Endothelial cell of umbilical vein (primary cell): ENCODE data around the gene ZNF74. TPM values are rescaled to one million over a fixed set of nuclear protein-coding genes. Genes with fewer than 3 reads are reported as not detected.

Source experiments
- BruUV-seq: library from RNA; stranded (reverse); fragments of 400-500 nt; replicated peaks from 2 replicates; lab custom pipeline; 2021; lab: Mats Ljungman, UMichigan
- CTCF ChIA-PET: fragments of 300-600, 350-600 bp; sonication (Branson Sonifier 250); formaldehyde crosslinking; loops from one replicate; lab custom pipeline; 2021; ENCODE audit warnings: antibody characterized with exemption, inconsistent platforms; lab: Charles Lee
- POLR2A ChIA-PET: fragments of 300-600, 350-600 bp; sonication (Branson Sonifier 250); formaldehyde crosslinking; loops from one replicate; lab custom pipeline; 2021; ENCODE audit warnings: antibody characterized with exemption, inconsistent platforms; lab: Charles Lee
- DNase-seq: peaks from one replicate; pipeline ENCODE4 v3.0.0-alpha.2; 2011; ENCODE audit warnings: low read depth, low spot score
- FAIRE-seq: peaks from 2 replicates; lab custom pipeline; 2011; peaks lifted over from hg19 to GRCh38; lab: Jason Lieb, UNC
- H2AFZ ChIP-seq: 2 replicates; pipeline ENCODE4 v1.6.0; 2012; ENCODE audit warnings: low read depth, low read length, control low read depth, inconsistent platforms
- H3K27ac ChIP-seq: 2 replicates; pipeline ENCODE4 v1.5.1; 2011; ENCODE audit warnings: low read depth, mild to moderate bottlenecking, control low read depth, low read length, moderate library complexity; ENCODE audit not compliant: insufficient read depth
- H3K27me3 ChIP-seq, 2 experiments: 2 replicates each; pipeline versions ENCODE4 v1.6.0 to v1.6.1; 2011; ENCODE audit warnings: low read length in 2 of 2, mixed read lengths in 1 of 2; ENCODE audit not compliant: control insufficient read depth in 2 of 2, insufficient read depth in 2 of 2
- H3K36me3 ChIP-seq, 2 experiments: 2 replicates in 1 of 2; 3 replicates in 1 of 2; pipeline ENCODE4 v1.5.1; 2011; ENCODE audit warnings: low read length in 2 of 2, mild to moderate bottlenecking in 1 of 2, moderate library complexity in 1 of 2; ENCODE audit not compliant: control insufficient read depth in 2 of 2, insufficient read depth in 2 of 2; ENCODE audit errors: extremely low read depth in 1 of 2
- H3K4me1 ChIP-seq: 3 replicates; pipeline ENCODE4 v1.5.1; 2011; ENCODE audit warnings: mild to moderate bottlenecking, low read length; ENCODE audit not compliant: control insufficient read depth, insufficient read depth; ENCODE audit errors: extremely low read depth
- H3K4me2 ChIP-seq: 2 replicates; pipeline ENCODE4 v1.6.1; 2011; ENCODE audit warnings: low read length, control low read depth, mixed read lengths; ENCODE audit not compliant: insufficient read depth
- H3K4me3 ChIP-seq, 3 experiments: fragments of 200-600 bp in 1 of 3; sonication (generic), shearing (Covaris generic) in 1 of 3; replicated peaks in 1 of 3; 2 replicates each; pipeline ENCODE4 v1.5.1; 2011 to 2016; ENCODE audit warnings: control low read depth in 3 of 3, low read length in 3 of 3, mild to moderate bottlenecking in 2 of 3, inconsistent platforms in 1 of 3, low read depth in 1 of 3, moderate library complexity in 1 of 3; ENCODE audit not compliant: insufficient read depth in 1 of 3
- H3K79me2 ChIP-seq: 2 replicates; pipeline ENCODE4 v1.6.0; 2012; ENCODE audit warnings: low read length, inconsistent platforms; ENCODE audit not compliant: control insufficient read depth, insufficient read depth
- H3K9ac ChIP-seq: replicated peaks from 2 replicates; pipeline ENCODE3; 2011; ENCODE audit warnings: low read length, control low read depth; ENCODE audit not compliant: insufficient read depth; ENCODE audit errors: extremely low read depth
- H3K9me1 ChIP-seq: replicated peaks from 3 replicates; pipeline ENCODE4 v1.6.0; 2011; ENCODE audit warnings: mild to moderate bottlenecking, low read length; ENCODE audit not compliant: control insufficient read depth, insufficient read depth; ENCODE audit errors: extremely low read depth
- H3K9me3 ChIP-seq: replicated peaks from 2 replicates; pipeline ENCODE4 v1.5.1; 2012; ENCODE audit warnings: low read length, inconsistent platforms; ENCODE audit not compliant: control insufficient read depth, insufficient read depth
- H4K20me1 ChIP-seq: replicated peaks from 2 replicates; pipeline ENCODE3; 2011; ENCODE audit warnings: mild to moderate bottlenecking, low read length; ENCODE audit not compliant: control insufficient read depth, insufficient read depth; ENCODE audit errors: extremely low read depth
- CTCF ChIP-seq, 2 donors: IDR thresholded peaks; 1 replicate in 1 of 2; 2 replicates in 1 of 2; pipeline ENCODE4 v1.5.1; 2011; ENCODE audit warnings: low read length in 2 of 2, mild to moderate bottlenecking in 2 of 2, moderate library complexity in 2 of 2, control low read depth in 1 of 2, inconsistent platforms in 1 of 2, low read depth in 1 of 2; ENCODE audit not compliant: insufficient read depth in 1 of 2; ENCODE audit errors: extremely low read depth in 1 of 2
- EZH2 ChIP-seq: IDR thresholded peaks from 2 replicates; pipeline ENCODE4 v1.6.1; 2012; ENCODE audit warnings: borderline replicate concordance, low read depth, mild to moderate bottlenecking, moderate library complexity, low read length, inconsistent platforms; ENCODE audit not compliant: severe bottlenecking
- FOS ChIP-seq: IDR thresholded peaks from 2 replicates; pipeline ENCODE4 v1.6.1; 2011; ENCODE audit warnings: mild to moderate bottlenecking, low read length, moderate library complexity, borderline replicate concordance; ENCODE audit not compliant: insufficient read depth
- GATA2 ChIP-seq: IDR thresholded peaks from 2 replicates; pipeline ENCODE4 v1.7.0; 2011; ENCODE audit warnings: low read depth, mild to moderate bottlenecking, moderate library complexity, mixed read lengths, low read length; ENCODE audit not compliant: insufficient read length, insufficient read depth
- JUN ChIP-seq: IDR thresholded peaks from 2 replicates; pipeline ENCODE4 v1.6.1; 2011; ENCODE audit warnings: borderline replicate concordance, low read depth; ENCODE audit not compliant: insufficient read length, insufficient read depth
- MAX ChIP-seq: IDR thresholded peaks from 2 replicates; pipeline ENCODE4 v1.6.1; 2011; ENCODE audit not compliant: insufficient read depth, insufficient read length
- MYC ChIP-seq: IDR thresholded peaks from one replicate; pipeline ENCODE4 v1.6.1; 2011; ENCODE audit warnings: mild to moderate bottlenecking, low read depth, low read length
- POLR2A ChIP-seq: IDR thresholded peaks from 2 replicates; pipeline ENCODE4 v1.6.1; 2012; ENCODE audit warnings: low read depth, mild to moderate bottlenecking, control low read depth, low read length
- POLR2AphosphoS5 ChIP-seq: IDR thresholded peaks from 2 replicates; pipeline ENCODE4 v1.6.1; 2012; ENCODE audit warnings: low read depth, mild to moderate bottlenecking, control low read depth, low read length, moderate library complexity; ENCODE audit not compliant: insufficient read depth
- dilution Hi-C: fragments of 300-500 bp; cut with MboI; formaldehyde crosslinking; loops from one replicate; pipeline ENCODE4 v1.15.0; 2019; ENCODE audit warnings: low sequenced_read_pairs; ENCODE audit not compliant: extremely low pct_ligation_motif_present
- intact Hi-C: fragments of 100-400 bp; cut with micrococcal nuclease; formaldehyde crosslinking; loops from one replicate; pipeline ENCODE4 v1.10.0; 2022
- polyA plus RNA-seq, 4 experiments: library from polyadenylated mRNA; depleted of rRNA in 3 of 4; stranded (reverse) in 3 of 4; unstranded in 1 of 4; fragments of >200 nt; gene quantifications; 2 replicates each; pipeline versions ENCODE4 v1.2.1 to v1.2.3, GENCODE V29; 2011 to 2012; ENCODE audit warnings: missing spikeins in 1 of 4
- total RNA-seq: library from RNA; stranded (reverse); gene quantifications from 2 replicates; pipeline ENCODE4 v1.2.3, GENCODE V29; 2021

Gene ZNF74
- total and polyA plus RNA-seq, 2 donors (not counting 3 experiments of a cell fraction or from before 2014, with no cell fraction given): 8.6 to 13.4 TPM

- H3K79me2 ChIP-seq: no peaks in the 10 kb centered on the region
- H3K4me3 ChIP-seq: no peak overlapping the region
- no peak for TF ChIP-seq POLR2A
- TF ChIP-seq GATA2: no peak
- TF ChIP-seq JUN: no peak
- TF ChIP-seq MAX: no peak
- TF ChIP-seq FOS: no peak
- TF ChIP-seq EZH2: no peak
- BruUV-seq: no TSS peak
- H3K4me2 ChIP-seq: no peak overlapping the region
- no peaks in the 10 kb centered on the region for H3K4me1 ChIP-seq
- no peaks in the 10 kb centered on the region for H3K9me3 ChIP-seq
- POLR2A ChIA-PET: no interaction called here
- CTCF ChIA-PET: no interaction called here
- no peaks in the 10 kb centered on the region for H4K20me1 ChIP-seq
- peaks cover 0 to 3% of the 10 kb centered on the region in 2 experiments for H3K36me3 ChIP-seq
- no peaks in the 10 kb centered on the region for H3K27me3 ChIP-seq
- dilution Hi-C loops: no loop called here
- DNase-seq (no peak), FAIRE-seq (no peak)
- intact Hi-C loops: no loop called here
- H3K9me1 ChIP-seq: no peaks in the 10 kb centered on the region
- H3K9ac ChIP-seq: no peak overlapping the region
- no peak overlapping the region for H2AFZ ChIP-seq
- no peak overlapping the region for H3K27ac ChIP-seq
Observed at GRCh38 chr22:20420157-20420842, 26.3 kb downstream of the ZNF74 start.

GRCh38 chr22:20421507-20421874 lies 27.5 kb downstream of the ZNF74 start:
- Histone ChIP-seq H4K20me1 (no peaks in the 10 kb centered on the region), H3K9ac (no peak overlapping the region), H3K4me2 (no peak overlapping the region), H3K79me2 (no peaks in the 10 kb centered on the region), H3K36me3 (peaks cover 0 to 3% of the 10 kb centered on the region in 2 experiments), H3K4me3 (no peak overlapping the region), H3K27me3 (no peaks in the 10 kb centered on the region), H3K4me1 (no peaks in the 10 kb centered on the region), H3K27ac (no peak overlapping the region), H2AFZ (no peak overlapping the region), H3K9me3 (no peaks in the 10 kb centered on the region), H3K9me1 (no peaks in the 10 kb centered on the region)
- CTCF ChIA-PET: interaction anchor here (1.0 to 1.2 kb wide), 2 partner anchors 13 to 35 kb away, joined by 3 read pairs; no protein-coding TSS in a partner anchor
- dilution Hi-C loops: no loop called here
- DNase-seq (no peak), FAIRE-seq (no peak)
- TF ChIP-seq FOS (no peak), POLR2A (no peak), MAX (no peak), CTCF (IDR thresholded peaks at IDR 0.05; ENCODE audit: extremely low read depth in 1 of 2, insufficient read depth in 1 of 2, low read depth in 1 of 2, low read length in 2 of 2) (no peak), POLR2AphosphoS5 (no peak), MYC (no peak)
- no TSS peak for BruUV-seq
- POLR2A ChIA-PET: no interaction called here
- intact Hi-C loops: no loop called here
